MG63 (cell line): ENCODE results near the gene FAM204A. TPM values are rescaled to one million over a fixed set of nuclear protein-coding genes. Genes with fewer than 3 reads are reported as not detected.

Experiments used
- DNase-seq: peaks from one replicate; pipeline ENCODE4 v3.0.0-alpha.2; 2020
- H3K27me3 ChIP-seq: fragments of 250-450 bp; sonication (Bioruptor Pico); 2 replicates; pipeline ENCODE4 v1.5.1; 2020; ENCODE audit warnings: mild to moderate bottlenecking, moderate library complexity
- H3K36me3 ChIP-seq: fragments of 250-450 bp; sonication (Bioruptor Pico); 2 replicates; pipeline ENCODE4 v1.5.1; 2020; ENCODE audit warnings: mild to moderate bottlenecking, moderate library complexity
- H3K4me3 ChIP-seq: fragments of 250-450 bp; sonication (Bioruptor Pico); 2 replicates; pipeline ENCODE4 v1.5.1; 2020; ENCODE audit warnings: mild to moderate bottlenecking, moderate library complexity
- H3K9me3 ChIP-seq: fragments of 250-450 bp; sonication (Bioruptor Pico); 2 replicates; pipeline ENCODE4 v1.5.1; 2020; ENCODE audit warnings: mild to moderate bottlenecking, moderate library complexity
- total RNA-seq: library from RNA; depleted of rRNA; stranded (reverse); fragments of >200 nt; shearing (Covaris generic); gene quantifications from 2 replicates; pipeline ENCODE4 v1.2.3, GENCODE V29; 2014; ENCODE audit warnings: low replicate concordance

The FAM204A gene
- total RNA-seq, 1 experiment from 2014 or later: 141 TPM

DNA sequence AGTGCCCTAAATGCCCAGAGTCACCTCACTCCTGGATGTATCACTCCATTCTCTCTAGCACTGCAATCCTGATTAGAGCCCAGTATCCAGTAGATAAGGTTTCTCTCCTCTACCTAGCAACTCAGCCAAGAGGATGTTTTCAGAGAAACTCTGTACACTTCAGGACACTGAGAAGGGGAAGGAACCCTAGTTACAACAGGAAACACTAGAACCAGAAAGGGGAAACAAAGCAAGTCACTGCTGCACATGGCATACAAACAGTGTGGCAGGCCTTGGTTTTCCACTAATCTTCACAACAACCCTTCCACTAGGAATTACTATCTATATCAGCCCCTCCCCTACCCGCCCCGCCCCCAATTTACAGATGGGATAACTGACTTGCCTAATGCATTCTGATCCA is 1.6 kb downstream of the FAM204A start:
- no peaks in the 10 kb centered on the region for H3K9me3 ChIP-seq
- no peak overlapping the region for H3K4me3 ChIP-seq
- H3K27me3 ChIP-seq: no peaks in the 10 kb centered on the region
- H3K36me3 ChIP-seq: peaks cover 14% of the 10 kb centered on the region
- DNase-seq: no peak

DNA sequence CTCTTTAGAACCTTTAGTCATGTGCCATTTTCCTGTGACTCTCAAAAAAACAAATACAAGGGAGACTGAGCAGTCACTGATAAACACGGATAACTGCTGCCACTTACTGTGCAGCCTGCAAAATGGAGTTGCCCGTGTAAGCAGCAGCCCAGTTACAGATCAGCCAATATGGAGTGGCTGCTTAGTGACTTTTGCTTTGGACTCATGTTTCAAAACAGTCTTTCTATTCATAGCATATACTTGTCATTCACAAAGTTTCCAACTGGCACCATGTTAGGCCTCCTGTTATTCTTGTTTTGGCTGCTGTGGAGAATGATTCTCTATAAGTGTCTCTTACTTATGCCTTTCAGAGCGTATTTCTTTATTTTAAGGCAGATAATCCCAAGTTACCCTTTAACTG is 3.0 kb downstream of the FAM204A start:
- Histone ChIP-seq H3K36me3 (peaks cover 27% of the 10 kb centered on the region), H3K4me3 (no peak overlapping the region), H3K27me3 (no peaks in the 10 kb centered on the region), H3K9me3 (no peaks in the 10 kb centered on the region)
- DNase-seq: no peak

DNA sequence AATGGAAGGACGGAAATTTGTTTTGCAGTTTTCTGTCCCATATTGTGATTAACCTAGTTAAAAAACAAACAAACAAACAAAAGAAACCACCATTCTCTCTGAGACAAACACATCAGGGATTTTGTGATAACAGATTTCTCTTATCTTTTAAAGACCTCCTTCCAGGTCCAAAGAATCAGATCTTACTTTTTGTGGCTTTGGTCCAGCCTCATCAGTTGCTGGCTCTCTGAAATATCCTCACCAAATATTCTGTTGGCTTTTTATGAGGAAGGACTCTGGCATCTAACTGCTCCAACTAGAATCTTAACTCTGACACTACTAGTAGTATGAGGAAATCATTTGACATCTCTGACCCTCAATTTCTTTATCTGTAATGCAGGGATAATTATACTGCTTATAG is 4.8 kb downstream of the FAM204A start:
- no peaks in the 10 kb centered on the region for H3K9me3 ChIP-seq
- no peak overlapping the region for H3K4me3 ChIP-seq
- H3K36me3 ChIP-seq: peaks cover 38% of the 10 kb centered on the region
- H3K27me3 ChIP-seq: no peaks in the 10 kb centered on the region
- no peak for DNase-seq

DNA sequence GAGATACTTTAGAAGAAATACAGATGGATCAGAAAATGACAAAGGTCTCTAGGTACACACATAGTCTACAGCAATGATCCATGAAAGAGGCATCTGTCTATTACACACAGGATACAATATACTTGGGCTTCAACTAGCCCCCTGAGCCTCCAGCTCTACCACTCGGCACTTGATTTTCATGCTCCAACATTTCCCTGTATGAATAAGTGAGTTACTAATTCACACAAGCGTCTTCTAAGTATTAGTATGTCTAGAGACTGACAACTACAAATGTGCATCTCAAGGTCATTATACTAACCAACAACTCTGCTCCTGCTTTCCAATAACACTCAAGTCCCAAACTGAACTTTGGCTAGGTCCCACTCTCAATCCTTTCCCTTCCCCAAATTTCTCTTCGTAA is 8.3 kb downstream of the FAM204A start:
- no peak for DNase-seq
- Histone ChIP-seq H3K36me3 (peaks cover 49% of the 10 kb centered on the region), H3K4me3 (no peak overlapping the region), H3K9me3 (no peaks in the 10 kb centered on the region), H3K27me3 (no peaks in the 10 kb centered on the region)

DNA sequence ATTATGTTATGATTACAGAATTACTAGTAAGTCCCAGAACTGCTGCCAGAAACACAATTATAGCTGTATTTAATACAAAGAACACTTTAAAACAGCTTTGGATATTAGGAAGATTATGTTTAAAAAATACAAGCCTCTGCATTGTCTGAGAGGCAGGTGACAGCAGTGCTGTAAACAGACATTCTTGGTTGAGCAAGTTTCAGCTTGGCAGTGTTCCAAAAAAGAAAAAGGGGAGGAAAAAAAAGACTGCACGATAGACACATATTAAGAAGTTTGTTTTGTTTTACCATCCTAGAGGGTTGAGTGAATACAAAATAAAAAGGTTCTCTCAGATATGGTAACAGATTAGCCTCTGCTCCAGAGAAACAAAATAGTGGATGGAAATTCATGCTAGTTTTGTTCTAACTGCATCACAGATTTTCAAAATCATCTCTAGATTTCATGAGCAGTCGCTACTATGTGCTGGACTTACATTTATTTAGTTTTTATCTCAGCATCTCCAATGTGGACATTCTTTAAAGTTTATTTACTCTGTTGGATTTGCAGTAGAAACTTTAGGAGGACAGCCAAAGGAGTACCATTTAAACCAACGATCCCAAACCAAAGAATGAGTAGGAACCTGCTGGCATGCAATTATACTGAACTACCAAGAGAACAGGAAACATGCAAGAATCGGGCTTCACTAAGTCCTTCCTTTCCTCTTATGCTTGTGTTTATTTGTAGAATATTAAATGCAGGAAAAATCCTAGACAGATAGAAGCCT is 9.0 kb downstream of the FAM204A start:
- Histone ChIP-seq H3K4me3 (no peak overlapping the region), H3K27me3 (no peaks in the 10 kb centered on the region), H3K9me3 (no peaks in the 10 kb centered on the region), H3K36me3 (peaks cover 53% of the 10 kb centered on the region)
- no peak for DNase-seq

DNA sequence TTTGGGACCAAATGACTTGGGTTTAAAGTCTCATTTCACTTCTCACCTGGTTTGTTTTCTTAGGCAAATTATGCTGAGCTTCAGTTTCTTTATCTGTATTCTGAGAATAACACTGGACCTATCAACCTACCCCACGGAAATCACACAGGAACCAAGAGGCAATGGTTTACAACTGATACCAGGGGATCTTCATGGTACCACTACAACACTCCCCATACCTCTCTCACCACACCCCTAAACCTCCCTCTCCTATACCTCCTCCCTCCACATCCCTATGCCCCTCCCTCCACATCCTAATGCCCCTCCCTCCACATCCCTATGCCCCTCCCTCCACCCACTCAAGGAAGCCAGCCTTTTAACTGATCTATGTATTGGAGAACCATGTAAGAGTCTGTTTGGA is 9.9 kb downstream of the FAM204A start:
- peaks cover 61% of the 10 kb centered on the region for H3K36me3 ChIP-seq
- DNase-seq: no peak
- H3K9me3 ChIP-seq: no peaks in the 10 kb centered on the region
- H3K27me3 ChIP-seq: no peaks in the 10 kb centered on the region
- H3K4me3 ChIP-seq: no peak overlapping the region

DNA sequence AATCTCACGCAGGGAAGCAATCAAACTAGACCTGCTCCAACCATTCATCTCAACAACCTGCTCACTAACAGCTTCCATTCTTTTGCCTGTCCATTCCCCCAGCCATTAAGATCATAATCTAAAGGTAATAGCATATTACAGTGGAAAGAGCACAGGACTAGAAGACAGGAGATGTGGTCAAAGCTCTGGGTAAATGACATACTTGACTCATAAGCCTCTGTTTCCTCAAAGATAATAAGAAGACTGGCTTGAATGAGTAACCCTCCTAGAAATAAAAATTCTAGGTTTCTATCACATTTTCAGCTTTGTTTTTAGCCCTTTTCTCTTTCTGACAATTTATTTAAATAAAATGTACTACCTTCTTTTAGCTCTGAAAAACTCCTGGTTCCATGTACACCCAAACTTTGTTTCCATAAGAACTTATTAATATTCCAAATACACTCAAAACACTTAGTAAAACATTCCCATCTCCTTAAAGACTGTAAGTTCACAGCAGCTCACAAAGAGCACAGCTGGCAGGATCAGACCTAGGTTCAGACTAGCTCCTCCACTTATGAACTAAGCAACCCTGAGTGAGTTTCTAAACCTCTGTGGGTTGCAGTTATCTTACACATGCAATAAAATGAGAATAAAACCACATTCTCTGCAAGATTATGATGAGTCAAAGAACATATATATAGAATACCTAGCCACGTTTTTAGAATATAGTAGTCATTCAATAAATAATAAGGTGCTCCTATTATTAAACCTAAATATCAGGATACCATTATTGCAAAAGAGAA is 11.6 kb downstream of the FAM204A start:
- no peak for DNase-seq
- H3K36me3 ChIP-seq: peaks cover 64% of the 10 kb centered on the region

DNA sequence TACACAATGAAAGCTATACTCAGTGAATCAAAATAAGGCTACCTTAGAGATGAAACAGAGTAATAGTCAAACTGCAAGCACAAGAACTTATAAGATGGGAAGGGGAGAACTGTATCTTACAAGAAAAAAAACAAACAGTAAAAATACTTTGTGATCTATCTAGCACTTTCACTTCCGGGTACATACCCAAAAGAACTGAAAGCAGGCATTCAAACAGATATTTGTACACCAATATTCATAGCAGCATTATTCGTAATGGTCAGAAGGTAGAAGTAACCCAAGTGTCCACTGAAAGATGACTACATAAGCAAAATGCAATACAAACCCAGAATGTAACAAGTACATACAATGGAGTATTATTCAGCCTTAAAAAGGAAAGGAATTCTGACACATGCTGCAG is 18.0 kb downstream of the FAM204A start:
- H3K36me3 ChIP-seq: peaks cover 58% of the 10 kb centered on the region
- H3K27me3 ChIP-seq: no peaks in the 10 kb centered on the region
- no peak overlapping the region for H3K4me3 ChIP-seq
- no peaks in the 10 kb centered on the region for H3K9me3 ChIP-seq
- no peak for DNase-seq

More for the DNA sequence above, 11.6 kb downstream of the FAM204A start:
- Histone ChIP-seq H3K9me3 (no peaks in the 10 kb centered on the region), H3K4me3 (no peak overlapping the region), H3K27me3 (no peaks in the 10 kb centered on the region)

DNA sequence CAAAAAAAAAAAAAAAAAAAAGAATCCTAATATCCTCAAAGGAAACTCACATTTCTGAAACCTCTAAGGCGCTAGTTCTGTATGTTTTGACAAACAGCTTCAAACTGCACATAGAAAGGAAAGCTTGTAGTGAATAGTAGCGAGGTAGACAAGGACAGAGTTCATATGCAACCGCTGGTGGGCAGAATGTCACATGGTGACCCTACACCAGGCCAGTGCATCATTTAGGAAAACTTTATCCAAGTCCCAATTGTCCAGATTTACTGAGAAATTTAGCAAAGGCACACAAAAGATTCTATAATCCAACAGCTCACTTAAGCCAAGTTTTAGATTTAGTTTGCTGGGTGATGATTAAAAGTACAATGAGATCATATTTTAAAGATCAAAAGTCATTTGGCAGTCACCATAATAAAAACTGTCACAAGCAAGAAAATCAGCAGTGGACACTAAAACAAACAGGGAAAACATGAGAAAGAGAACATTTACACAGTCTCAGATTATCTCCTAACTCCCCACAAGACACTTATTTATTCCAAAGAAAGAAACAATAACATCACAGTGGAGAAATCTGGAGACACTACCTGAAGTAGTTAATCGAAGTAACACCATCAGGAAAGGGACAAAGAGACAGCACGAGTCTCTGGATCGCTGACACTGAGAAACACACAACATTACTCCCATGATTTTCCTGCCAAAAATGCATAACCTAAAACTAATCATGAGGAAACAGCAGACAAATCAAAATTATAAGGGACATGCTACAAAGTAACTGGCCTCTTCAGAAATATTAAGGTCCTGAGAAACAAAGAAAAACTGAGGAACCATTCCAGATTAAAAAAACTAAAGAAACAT is 20.2 kb downstream of the FAM204A start:
- no peaks in the 10 kb centered on the region for H3K9me3 ChIP-seq
- no peaks in the 10 kb centered on the region for H3K27me3 ChIP-seq
- peaks cover 41% of the 10 kb centered on the region for H3K36me3 ChIP-seq
- DNase-seq: no peak
- H3K4me3 ChIP-seq: no peak overlapping the region

DNA sequence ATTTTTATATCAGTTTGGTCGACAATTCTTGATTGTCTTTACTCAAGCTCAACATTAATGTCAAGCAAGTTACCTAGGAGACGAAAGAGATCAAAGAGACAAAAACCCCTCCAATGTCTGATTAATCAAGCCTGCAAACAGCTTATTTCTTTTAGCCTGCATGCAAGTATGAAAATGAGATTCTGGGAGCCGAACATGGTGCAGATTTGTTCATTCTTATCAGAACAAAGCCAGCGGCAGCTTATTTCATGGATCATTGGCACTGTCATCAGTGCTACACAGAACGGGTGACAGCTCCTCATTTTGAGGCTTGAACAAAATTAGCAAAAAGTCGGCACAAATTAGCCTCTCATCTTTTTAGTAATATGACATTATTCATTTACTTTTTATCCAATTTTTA is 26.5 kb downstream of the FAM204A start:
- DNase-seq: no peak
- no peaks in the 10 kb centered on the region for H3K9me3 ChIP-seq
- H3K4me3 ChIP-seq: no peak overlapping the region
- peaks cover 17% of the 10 kb centered on the region for H3K36me3 ChIP-seq
- no peaks in the 10 kb centered on the region for H3K27me3 ChIP-seq

DNA sequence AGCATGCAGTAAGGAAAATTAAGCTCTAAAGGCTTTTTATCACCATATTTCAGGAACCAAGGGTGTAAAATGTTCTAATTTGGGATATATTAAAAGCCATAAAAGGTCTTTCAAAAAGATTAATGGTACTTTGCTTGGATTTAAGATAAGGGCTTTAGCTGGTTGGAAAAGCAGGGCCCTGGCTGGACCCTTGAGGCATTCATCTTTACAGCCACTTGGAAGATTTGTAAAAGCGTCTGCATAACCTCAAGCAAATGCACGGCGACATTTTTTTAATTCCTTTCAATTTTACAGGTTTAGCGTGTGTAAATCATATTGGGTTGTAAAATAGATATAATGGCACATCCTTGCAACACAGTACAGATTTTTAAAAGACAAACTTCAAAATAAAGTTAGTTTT is 27.2 kb downstream of the FAM204A start:
- Histone ChIP-seq H3K9me3 (no peaks in the 10 kb centered on the region), H3K36me3 (peaks cover 20% of the 10 kb centered on the region), H3K27me3 (no peaks in the 10 kb centered on the region), H3K4me3 (no peak overlapping the region)
- DNase-seq: no peak

DNA sequence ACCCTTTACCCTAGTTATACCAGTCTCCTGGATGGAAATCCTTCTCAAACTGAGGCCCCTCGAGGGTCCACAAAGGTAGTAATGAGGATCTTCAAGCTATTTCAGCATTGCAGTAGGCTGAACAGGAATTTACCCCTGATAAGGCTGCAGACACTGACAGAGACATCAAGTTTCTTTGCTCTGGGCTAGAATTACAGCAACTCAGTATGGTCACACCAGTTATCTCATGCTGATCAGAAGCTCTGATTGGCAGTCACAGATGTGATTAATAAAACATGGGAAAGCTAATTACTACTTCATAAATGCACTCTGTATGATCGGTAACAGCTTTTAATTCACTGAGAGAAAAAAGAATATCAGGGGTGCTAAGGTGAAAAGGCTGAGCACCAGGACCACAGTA is 30.6 kb downstream of the FAM204A start:
- H3K4me3 ChIP-seq: no peak overlapping the region
- peaks cover 18% of the 10 kb centered on the region for H3K36me3 ChIP-seq
- H3K27me3 ChIP-seq: no peaks in the 10 kb centered on the region
- H3K9me3 ChIP-seq: no peaks in the 10 kb centered on the region
- no peak for DNase-seq

DNA sequence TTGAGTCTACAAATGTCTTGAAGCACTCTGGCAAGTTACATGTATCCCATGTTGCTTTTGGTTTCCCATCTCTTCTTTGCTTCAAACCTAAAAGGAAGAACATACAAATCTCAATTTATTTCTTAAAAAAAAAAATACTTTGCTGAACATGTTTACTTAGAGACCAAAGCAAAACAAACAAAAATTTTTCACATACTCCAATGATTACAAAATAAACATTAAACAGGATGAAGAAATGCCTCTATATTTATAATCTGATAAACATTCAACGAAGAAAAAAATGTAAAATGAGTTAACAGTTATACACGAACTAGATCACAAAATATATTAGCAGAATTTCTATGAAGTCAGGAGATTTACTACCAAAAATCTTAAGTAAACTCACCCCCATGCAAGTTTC is 31.3 kb downstream of the FAM204A start:
- Histone ChIP-seq H3K36me3 (peaks cover 15% of the 10 kb centered on the region), H3K4me3 (no peak overlapping the region), H3K9me3 (no peaks in the 10 kb centered on the region), H3K27me3 (no peaks in the 10 kb centered on the region)
- no peak for DNase-seq

DNA sequence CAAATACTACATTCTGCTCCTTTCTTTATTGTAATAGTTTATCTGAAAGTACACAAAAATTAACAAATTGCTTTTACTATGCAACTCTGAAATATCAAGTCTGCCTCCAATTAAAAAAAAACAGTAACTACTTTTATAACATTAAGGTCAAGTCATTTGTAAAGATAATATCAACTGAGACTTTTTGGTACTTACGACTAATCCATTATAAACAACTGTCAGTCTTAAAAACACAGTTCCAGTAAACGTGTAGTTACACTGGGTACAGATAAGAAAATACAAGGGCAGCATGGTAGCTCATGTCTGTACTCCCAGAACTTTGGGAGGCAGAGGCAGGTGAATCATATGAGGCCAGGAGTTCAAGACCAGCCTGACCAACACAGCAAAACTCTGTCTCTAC is 32.2 kb downstream of the FAM204A start:
- peaks cover 15% of the 10 kb centered on the region for H3K36me3 ChIP-seq
- no peak for DNase-seq

DNA sequence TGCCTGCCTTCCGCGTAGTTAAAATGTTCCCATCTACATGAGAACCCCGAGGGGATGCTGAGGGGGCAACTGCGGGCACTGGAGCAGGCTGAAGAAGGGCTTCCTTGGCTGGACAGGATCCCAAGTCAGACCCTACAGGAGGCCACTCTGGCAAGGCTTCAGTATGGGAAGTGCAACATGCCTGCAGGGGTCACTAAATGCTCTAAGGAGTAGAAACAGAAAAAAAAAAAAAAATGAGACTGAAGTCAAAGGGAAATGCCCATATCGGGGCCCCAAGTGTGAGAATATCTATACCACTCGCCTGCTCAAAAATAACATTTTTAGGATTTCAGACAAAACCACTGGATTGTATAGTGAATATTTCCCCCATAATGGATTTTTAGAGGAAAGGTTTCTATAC is 33.5 kb downstream of the FAM204A start:
- Histone ChIP-seq H3K9me3 (no peaks in the 10 kb centered on the region), H3K27me3 (no peaks in the 10 kb centered on the region), H3K36me3 (peaks cover 15% of the 10 kb centered on the region), H3K4me3 (no peak overlapping the region)
- no peak for DNase-seq

More for the DNA sequence above, 32.2 kb downstream of the FAM204A start:
- Histone ChIP-seq H3K27me3 (no peaks in the 10 kb centered on the region), H3K9me3 (no peaks in the 10 kb centered on the region), H3K4me3 (no peak overlapping the region)

DNA sequence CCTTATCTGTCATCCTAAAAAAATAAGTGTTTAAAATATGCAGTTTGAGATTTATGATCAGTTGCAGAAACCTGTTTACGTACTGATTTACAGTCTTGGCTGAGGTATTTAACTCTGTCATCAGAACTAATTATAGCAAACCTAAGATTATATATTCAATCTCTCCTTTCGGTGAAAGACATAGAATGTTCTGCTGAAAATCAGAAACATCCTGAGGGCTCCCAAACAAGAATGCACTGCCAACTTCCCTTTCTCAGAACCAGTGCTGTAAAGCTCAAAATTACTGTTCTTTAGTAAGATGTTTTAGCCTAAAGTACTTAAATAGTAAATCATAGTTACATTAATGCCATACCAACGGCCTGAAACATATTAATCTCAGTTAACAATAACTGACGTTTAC is 34.3 kb downstream of the FAM204A start:
- no peaks in the 10 kb centered on the region for H3K27me3 ChIP-seq
- H3K4me3 ChIP-seq: no peak overlapping the region
- peaks cover 15% of the 10 kb centered on the region for H3K36me3 ChIP-seq
- H3K9me3 ChIP-seq: no peaks in the 10 kb centered on the region
- DNase-seq: no peak

DNA sequence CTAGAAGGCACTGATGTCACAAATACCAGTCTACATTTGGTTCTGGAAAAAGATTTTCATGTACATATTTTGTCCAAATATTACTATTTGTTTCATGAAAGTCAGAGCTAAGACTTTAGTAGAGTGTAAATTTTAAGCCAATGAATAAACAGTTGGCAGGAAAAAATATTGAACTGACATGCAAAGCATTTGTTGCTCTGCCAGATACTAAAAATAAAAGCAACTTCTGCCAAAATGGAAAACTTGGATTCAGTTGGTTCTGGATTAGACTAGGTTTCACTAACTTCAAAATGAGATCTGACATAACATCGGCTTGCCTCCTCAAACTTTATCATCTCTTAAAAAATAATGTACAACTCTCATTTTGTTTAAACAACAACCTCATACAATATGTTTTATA is 34.9 kb downstream of the FAM204A start:
- no peaks in the 10 kb centered on the region for H3K9me3 ChIP-seq
- no peak for DNase-seq
- no peak overlapping the region for H3K4me3 ChIP-seq

More for the DNA sequence above, 34.9 kb downstream of the FAM204A start:
- H3K27me3 ChIP-seq: no peaks in the 10 kb centered on the region
- peaks cover 15% of the 10 kb centered on the region for H3K36me3 ChIP-seq
